Osteoblast (primary cell): ENCODE results near the gene GBP7. TPM values are rescaled to one million over a fixed set of nuclear protein-coding genes. Genes with fewer than 3 reads are reported as not detected.

Source experiments
- DNase-seq: peaks from one replicate; pipeline ENCODE4 v3.0.0; 2011; ENCODE audit warnings: low spot score, mixed read lengths; ENCODE audit not compliant: insufficient read length; ENCODE audit errors: missing footprints
- H2AFZ ChIP-seq: 2 replicates; pipeline ENCODE4 v1.6.0; 2011; ENCODE audit warnings: mild to moderate bottlenecking, low read length
- H3K27ac ChIP-seq: 2 replicates; pipeline ENCODE4 v1.5.1; 2011; ENCODE audit warnings: mild to moderate bottlenecking, low read depth, low read length, moderate library complexity
- H3K27me3 ChIP-seq: 2 replicates; pipeline ENCODE4 v1.6.0; 2012; ENCODE audit warnings: mild to moderate bottlenecking, control low read depth, inconsistent platforms, low read length, moderate library complexity; ENCODE audit not compliant: insufficient read depth
- H3K36me3 ChIP-seq: 2 replicates; pipeline ENCODE4 v1.5.1; 2011; ENCODE audit warnings: mild to moderate bottlenecking, low read length, control low read depth, moderate library complexity; ENCODE audit not compliant: insufficient read depth
- H3K4me1 ChIP-seq: 2 replicates; pipeline ENCODE4 v1.5.1; 2011; ENCODE audit warnings: mild to moderate bottlenecking, low read length, control low read depth, moderate library complexity; ENCODE audit not compliant: insufficient read depth
- H3K4me2 ChIP-seq: 2 replicates; pipeline ENCODE4 v1.6.0; 2011; ENCODE audit warnings: mild to moderate bottlenecking, low read length; ENCODE audit not compliant: insufficient read depth
- H3K4me3 ChIP-seq: fragments of 200-600 bp; sonication (generic); 3 replicates; pipeline ENCODE4 v1.5.1; 2012; ENCODE audit warnings: mild to moderate bottlenecking, low read length, inconsistent platforms; ENCODE audit not compliant: insufficient read depth
- H3K79me2 ChIP-seq: 2 replicates; pipeline ENCODE4 v1.6.0; 2012; ENCODE audit warnings: mild to moderate bottlenecking, low read length, control low read depth, inconsistent platforms; ENCODE audit not compliant: insufficient read depth
- H3K9me3 ChIP-seq: 2 replicates; pipeline ENCODE4 v1.5.1; 2011; ENCODE audit warnings: low read depth, low read length, control low read depth
- H4K20me1 ChIP-seq: 2 replicates; pipeline ENCODE4 v1.6.0; 2012; ENCODE audit warnings: mild to moderate bottlenecking, low read length, control low read depth; ENCODE audit not compliant: insufficient read depth
- CTCF ChIP-seq: IDR thresholded peaks from 2 replicates; pipeline ENCODE4 v1.5.1; 2011; ENCODE audit warnings: mild to moderate bottlenecking, low read depth, low read length, moderate library complexity; ENCODE audit errors: extremely low read depth
- total RNA-seq: library from RNA; depleted of rRNA; stranded (reverse); fragments of >200 nt; gene quantifications from 2 replicates; pipeline ENCODE4 v1.2.3, GENCODE V29; 2012

GBP7 gene
- total RNA-seq, 1 donor, result not detected

- no peaks in the 10 kb centered on the region for H3K36me3 ChIP-seq
- no peak overlapping the region for H3K4me2 ChIP-seq
- no peaks in the 10 kb centered on the region for H3K79me2 ChIP-seq
- no peaks in the 10 kb centered on the region for H4K20me1 ChIP-seq
- H3K27ac ChIP-seq, result no peak overlapping the region
- no peak overlapping the region for H2AFZ ChIP-seq
- no peaks in the 10 kb centered on the region for H3K4me1 ChIP-seq
- no peaks in the 10 kb centered on the region for H3K9me3 ChIP-seq
- no peak overlapping the region for H3K4me3 ChIP-seq
- no peak for TF ChIP-seq CTCF
- H3K27me3 ChIP-seq, result no peaks in the 10 kb centered on the region
- no peak for DNase-seq
Measured at GRCh38 chr1:89213347-89213746, 37.5 kb upstream of the GBP7 start.

DNA sequence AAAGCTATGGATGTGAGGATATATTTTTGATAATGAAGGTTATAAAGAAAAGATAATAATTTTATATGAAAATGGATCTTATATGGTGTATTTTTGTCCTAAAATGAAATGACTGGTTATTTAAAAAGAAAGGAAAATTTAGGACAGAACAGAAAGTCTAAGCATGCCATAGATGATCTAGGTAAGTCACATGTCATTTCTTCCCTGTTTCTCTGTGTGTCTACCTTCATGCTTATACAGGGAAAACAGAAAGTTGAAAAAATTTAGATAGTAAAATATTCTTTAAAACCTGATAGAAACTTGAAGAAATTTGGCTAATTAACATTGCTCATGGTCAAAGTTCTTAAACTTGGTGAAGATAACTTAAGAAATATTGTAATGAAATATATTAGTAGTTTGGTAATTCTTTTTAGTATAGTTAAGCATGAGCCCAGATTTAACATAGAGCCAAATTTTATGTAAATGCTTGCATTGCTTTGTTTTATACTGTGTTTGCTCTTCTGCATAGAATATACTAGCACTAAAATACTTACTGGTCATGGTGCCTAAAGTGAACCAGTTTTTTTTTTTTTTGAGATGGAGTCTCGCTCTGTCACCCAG, 35.3 kb upstream of the GBP7 start:
- H3K4me3 ChIP-seq, result no peak overlapping the region
- H4K20me1 ChIP-seq, result no peaks in the 10 kb centered on the region
- no peaks in the 10 kb centered on the region for H3K27me3 ChIP-seq
- no peaks in the 10 kb centered on the region for H3K79me2 ChIP-seq
- DNase-seq, result no peak
- no peak overlapping the region for H3K4me2 ChIP-seq
- no peaks in the 10 kb centered on the region for H3K9me3 ChIP-seq
- H3K4me1 ChIP-seq, result no peaks in the 10 kb centered on the region
- H3K36me3 ChIP-seq, result no peaks in the 10 kb centered on the region
- no peak overlapping the region for H3K27ac ChIP-seq
- H2AFZ ChIP-seq, result no peak overlapping the region
- no peak for TF ChIP-seq CTCF

DNA sequence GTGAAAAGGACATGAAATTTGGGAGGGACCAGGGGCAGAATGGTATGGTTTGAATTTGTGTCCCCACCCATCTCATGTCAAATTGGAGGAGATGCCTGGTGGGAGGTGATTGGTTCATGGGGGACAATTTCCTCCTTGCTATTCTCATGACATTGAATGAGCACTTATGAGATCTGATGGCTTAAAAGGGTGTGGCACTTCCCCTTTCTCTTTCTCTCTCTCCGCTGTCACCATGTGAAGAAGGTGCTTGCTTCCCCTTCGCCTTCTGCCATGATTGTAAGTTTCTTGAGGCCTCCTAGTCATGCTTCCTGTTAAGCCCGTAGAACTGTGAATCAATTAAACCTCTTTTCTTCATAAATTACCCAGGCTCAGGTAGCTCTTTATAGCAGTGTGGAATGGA, 30.6 kb upstream of the GBP7 start:
- no peaks in the 10 kb centered on the region for H3K27me3 ChIP-seq
- H3K27ac ChIP-seq, result no peak overlapping the region
- H3K4me1 ChIP-seq, result no peaks in the 10 kb centered on the region
- no peaks in the 10 kb centered on the region for H4K20me1 ChIP-seq
- no peak overlapping the region for H2AFZ ChIP-seq
- no peak for TF ChIP-seq CTCF
- H3K4me2 ChIP-seq, result no peak overlapping the region
- DNase-seq, result no peak
- no peaks in the 10 kb centered on the region for H3K36me3 ChIP-seq
- H3K4me3 ChIP-seq, result no peak overlapping the region
- no peaks in the 10 kb centered on the region for H3K79me2 ChIP-seq
- H3K9me3 ChIP-seq, result no peaks in the 10 kb centered on the region

DNA sequence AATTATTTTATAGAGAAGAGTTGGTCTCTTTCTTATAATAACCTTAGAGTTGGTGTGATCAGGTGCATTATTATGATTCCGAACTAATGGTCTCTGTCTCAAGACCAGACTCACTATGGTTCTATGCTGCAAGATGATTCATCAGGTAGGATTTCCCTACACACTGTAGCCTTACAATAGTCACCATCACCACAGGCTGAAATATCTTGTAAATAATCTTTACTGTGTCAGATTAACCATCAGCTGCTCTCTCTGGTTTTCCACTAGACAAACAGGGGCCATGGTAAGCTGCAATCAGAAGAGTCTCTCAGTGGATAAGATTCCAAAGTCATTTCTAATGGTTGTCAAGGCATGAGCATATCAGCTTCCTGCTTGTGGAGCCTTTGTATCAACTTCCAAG, 27.4 kb upstream of the GBP7 start:
- Histone ChIP-seq H3K4me1 (peaks cover 4% of the 10 kb centered on the region), H3K79me2 (no peaks in the 10 kb centered on the region), H4K20me1 (no peaks in the 10 kb centered on the region), H3K36me3 (no peaks in the 10 kb centered on the region), H3K27ac (no peak overlapping the region), H3K9me3 (no peaks in the 10 kb centered on the region), H3K4me2 (no peak overlapping the region), H3K4me3 (no peak overlapping the region), H2AFZ (no peak overlapping the region), H3K27me3 (no peaks in the 10 kb centered on the region)
- TF ChIP-seq CTCF, result no peak
- peak; percentile 3 for DNase-seq
